ENCODE measurements around the gene CCDC34.

DNA sequence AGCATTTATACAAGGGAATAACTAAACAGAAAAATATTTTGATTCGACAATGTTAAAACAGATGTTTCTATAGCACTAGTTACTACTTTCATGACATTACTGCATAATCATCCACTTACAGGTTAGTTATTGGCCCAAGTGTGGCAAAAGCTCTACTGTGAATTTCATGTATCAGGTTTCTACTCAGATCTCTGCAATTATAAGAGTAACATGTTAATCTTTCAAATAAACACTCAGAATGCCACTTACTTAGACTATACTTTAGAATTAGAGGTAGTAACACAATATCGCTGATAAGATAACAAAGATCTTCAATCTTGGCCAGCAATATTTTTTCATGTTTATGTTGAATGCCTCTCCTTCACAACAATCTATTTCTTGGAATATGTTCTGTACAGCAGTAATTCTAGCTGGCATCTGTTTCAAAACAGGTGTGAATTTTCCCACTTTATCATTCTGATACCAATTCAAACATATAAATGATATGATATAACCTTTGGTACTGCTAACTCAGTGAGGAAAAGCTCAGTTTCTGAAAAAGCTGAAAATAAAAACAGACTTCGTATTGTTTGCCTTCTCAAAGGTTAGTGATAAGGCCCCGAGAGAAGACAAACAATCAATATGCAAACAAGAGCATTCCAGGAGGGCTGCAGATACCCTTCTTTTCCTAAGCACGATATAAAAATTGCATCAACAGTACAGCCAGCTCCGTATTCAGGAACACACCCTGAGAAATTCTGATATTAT, 11.0 kb upstream of the CCDC34 start:
- TF ChIP-seq, protein P1, sequence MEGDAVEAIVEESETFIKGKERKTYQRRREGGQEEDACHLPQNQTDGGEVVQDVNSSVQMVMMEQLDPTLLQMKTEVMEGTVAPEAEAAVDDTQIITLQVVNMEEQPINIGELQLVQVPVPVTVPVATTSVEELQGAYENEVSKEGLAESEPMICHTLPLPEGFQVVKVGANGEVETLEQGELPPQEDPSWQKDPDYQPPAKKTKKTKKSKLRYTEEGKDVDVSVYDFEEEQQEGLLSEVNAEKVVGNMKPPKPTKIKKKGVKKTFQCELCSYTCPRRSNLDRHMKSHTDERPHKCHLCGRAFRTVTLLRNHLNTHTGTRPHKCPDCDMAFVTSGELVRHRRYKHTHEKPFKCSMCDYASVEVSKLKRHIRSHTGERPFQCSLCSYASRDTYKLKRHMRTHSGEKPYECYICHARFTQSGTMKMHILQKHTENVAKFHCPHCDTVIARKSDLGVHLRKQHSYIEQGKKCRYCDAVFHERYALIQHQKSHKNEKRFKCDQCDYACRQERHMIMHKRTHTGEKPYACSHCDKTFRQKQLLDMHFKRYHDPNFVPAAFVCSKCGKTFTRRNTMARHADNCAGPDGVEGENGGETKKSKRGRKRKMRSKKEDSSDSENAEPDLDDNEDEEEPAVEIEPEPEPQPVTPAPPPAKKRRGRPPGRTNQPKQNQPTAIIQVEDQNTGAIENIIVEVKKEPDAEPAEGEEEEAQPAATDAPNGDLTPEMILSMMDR (IDR thresholded peaks at IDR 0.05; ENCODE audit: control extremely low read depth in 1 of 3, insufficient read depth in 1 of 3, low read depth in 1 of 3, low read length in 3 of 3), result no peak
- TF ChIP-seq, protein P2, sequence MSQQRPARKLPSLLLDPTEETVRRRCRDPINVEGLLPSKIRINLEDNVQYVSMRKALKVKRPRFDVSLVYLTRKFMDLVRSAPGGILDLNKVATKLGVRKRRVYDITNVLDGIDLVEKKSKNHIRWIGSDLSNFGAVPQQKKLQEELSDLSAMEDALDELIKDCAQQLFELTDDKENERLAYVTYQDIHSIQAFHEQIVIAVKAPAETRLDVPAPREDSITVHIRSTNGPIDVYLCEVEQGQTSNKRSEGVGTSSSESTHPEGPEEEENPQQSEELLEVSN (IDR thresholded peaks at IDR 0.05), result no peak
- TF ChIP-seq POLR2A (IDR thresholded peaks at IDR 0.05; ENCODE audit: control extremely low read depth in 1 of 2, low read depth in 2 of 2, low read length in 2 of 2), result no peak
- TF ChIP-seq SIN3A (conservative IDR thresholded peaks at IDR 0.05 in 1 of 2, IDR thresholded peaks at IDR 0.05 in 1 of 2; ENCODE audit: low read depth in 1 of 2, low read length in 2 of 2), result no peak
- TF ChIP-seq, protein P3, sequence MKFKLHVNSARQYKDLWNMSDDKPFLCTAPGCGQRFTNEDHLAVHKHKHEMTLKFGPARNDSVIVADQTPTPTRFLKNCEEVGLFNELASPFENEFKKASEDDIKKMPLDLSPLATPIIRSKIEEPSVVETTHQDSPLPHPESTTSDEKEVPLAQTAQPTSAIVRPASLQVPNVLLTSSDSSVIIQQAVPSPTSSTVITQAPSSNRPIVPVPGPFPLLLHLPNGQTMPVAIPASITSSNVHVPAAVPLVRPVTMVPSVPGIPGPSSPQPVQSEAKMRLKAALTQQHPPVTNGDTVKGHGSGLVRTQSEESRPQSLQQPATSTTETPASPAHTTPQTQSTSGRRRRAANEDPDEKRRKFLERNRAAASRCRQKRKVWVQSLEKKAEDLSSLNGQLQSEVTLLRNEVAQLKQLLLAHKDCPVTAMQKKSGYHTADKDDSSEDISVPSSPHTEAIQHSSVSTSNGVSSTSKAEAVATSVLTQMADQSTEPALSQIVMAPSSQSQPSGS (IDR thresholded peaks at IDR 0.05; ENCODE audit: low read length), result no peak
- TF ChIP-seq RBBP5 (IDR thresholded peaks at IDR 0.05; ENCODE audit: borderline replicate concordance, low read depth, low read length), result no peak
- no peak for TF ChIP-seq POLR2AphosphoS5 (IDR thresholded peaks at IDR 0.05; ENCODE audit: low read depth, low read length)
- TF ChIP-seq TEAD4 (IDR thresholded peaks at IDR 0.05; ENCODE audit: low read depth, low read length), result no peak

Data from H1 (cell line).